GM12892 (cell line): Measurements from ENCODE around the gene PGGT1B.

Experiments used
- POLR2A ChIP-seq: IDR thresholded peaks from 2 replicates; pipeline ENCODE4 v1.6.1; 2011; ENCODE audit warnings: low read depth, low read length, control low read depth
- POLR2AphosphoS5 ChIP-seq: IDR thresholded peaks from 2 replicates; pipeline ENCODE4 v1.6.1; 2011; ENCODE audit warnings: low read depth, low read length, control low read depth

GRCh38 chr5:115168829-115169486 is 93.7 kb downstream of the PGGT1B start:
- no peak for TF ChIP-seq POLR2A
- no peak for TF ChIP-seq POLR2AphosphoS5
